Peyer's patch (tissue), 4 donors: ENCODE results near the gene CAST.

ENCODE experiments used
- POLR2A ChIP-seq, 2 donors: fragments of 450-650 bp; IDR thresholded peaks; one replicate each; pipeline ENCODE4 v1.5.1; 2017; ENCODE audit warnings: antibody characterized with exemption in 2 of 2, mild to moderate bottlenecking in 2 of 2, moderate library complexity in 2 of 2
- TF ChIP-seq, protein P1 (sequence below), 6 experiments: fragments of 450-650 bp in 4 of 6; fragments of 200-600 bp in 2 of 6; sonication (generic) in 1 of 6; IDR thresholded peaks; one replicate each; pipeline ENCODE4 v1.5.1; 2017 to 2019; ENCODE audit warnings: antibody characterized with exemption in 6 of 6, mild to moderate bottlenecking in 3 of 6, moderate library complexity in 1 of 6

- TF ChIP-seq, protein P1, sequence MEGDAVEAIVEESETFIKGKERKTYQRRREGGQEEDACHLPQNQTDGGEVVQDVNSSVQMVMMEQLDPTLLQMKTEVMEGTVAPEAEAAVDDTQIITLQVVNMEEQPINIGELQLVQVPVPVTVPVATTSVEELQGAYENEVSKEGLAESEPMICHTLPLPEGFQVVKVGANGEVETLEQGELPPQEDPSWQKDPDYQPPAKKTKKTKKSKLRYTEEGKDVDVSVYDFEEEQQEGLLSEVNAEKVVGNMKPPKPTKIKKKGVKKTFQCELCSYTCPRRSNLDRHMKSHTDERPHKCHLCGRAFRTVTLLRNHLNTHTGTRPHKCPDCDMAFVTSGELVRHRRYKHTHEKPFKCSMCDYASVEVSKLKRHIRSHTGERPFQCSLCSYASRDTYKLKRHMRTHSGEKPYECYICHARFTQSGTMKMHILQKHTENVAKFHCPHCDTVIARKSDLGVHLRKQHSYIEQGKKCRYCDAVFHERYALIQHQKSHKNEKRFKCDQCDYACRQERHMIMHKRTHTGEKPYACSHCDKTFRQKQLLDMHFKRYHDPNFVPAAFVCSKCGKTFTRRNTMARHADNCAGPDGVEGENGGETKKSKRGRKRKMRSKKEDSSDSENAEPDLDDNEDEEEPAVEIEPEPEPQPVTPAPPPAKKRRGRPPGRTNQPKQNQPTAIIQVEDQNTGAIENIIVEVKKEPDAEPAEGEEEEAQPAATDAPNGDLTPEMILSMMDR (IDR thresholded peaks at IDR 0.05) = no peak
- no peak for TF ChIP-seq POLR2A (IDR thresholded peaks at IDR 0.05)
Observed at GRCh38 chr5:96671441-96671840, 9.3 kb downstream of the CAST start.
